Hepatic stellate cell (primary cell): Measurements from ENCODE around the gene ZDHHC14.
"Not testable (repeated sequence)": the region's sequence is repeated elsewhere in the genome, so short reads cannot be mapped to it uniquely, and the experiment has no call there.

Source experiments
- DNase-seq: peaks from one replicate; pipeline ENCODE4 v3.0.0; 2011; ENCODE audit warnings: low spot score

Gene ZDHHC14

DNA sequence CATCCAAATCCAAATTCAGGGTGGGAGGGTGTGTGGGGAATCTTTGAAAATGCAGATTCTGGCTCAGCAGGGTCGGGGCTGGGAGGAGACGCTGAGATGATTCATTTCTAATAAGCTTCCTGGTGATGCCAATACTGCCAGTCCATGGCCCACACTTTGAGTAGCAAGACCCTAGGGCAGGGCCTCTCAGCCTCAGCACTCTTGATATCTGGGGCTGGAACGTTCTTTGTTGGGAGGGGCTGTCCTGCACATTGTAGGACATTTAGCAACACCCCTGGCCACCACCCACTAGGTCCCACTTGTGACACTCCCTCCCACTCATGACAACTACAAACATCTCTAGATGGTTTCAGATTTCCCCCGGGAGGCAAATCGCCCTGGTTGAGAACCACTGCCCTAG is 191.0 kb downstream of the ZDHHC14 start:
- no peak for DNase-seq

DNA sequence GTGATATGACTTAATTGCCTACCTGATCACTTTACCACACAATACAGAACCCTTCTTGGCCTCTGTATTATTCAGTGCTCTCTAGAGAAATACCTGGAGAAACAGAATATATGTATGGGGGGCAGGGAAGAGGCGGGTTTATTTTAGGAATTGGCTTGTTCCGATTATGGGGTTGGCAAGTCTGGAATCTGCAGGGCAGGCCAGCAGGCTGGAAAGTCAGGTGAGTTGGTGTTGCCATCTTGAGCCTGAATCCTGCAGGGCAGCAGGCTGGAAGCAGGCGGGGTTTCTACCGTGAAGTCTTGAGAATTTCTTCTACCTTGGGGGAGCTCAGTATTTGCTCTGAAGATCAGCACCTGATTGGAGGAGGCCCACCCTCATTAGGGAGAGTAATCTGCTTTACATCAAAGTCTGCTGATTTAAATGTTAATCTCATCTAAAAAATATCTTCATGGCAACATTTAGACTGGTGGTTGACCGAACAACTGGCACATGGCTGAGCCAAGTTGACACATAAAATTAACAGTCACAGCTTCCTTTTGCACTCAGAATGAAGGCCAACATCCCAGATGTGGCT is 193.9 kb downstream of the ZDHHC14 start:
- DNase-seq: no peak

- no peak for DNase-seq
Observed at GRCh38 chr6:157575436-157576145, 194.6 kb downstream of the ZDHHC14 start.

DNA sequence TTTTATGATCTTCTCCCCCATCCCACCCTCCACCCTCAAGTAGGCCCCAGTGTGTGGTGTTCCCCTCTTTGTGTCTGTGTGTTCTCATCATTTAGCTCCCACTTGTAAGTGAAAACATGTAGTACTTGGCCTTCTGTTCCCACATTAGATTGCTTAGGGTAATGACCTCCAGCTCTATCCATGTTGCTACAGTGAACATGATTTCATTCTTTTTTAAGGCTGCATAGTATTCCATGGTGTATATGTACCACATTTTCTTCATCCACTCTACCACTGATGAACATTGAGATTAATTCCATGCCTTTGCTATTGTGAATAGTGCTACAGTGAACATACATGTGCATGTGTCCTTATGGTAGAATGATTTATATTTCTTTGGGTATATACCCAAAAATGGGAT is 196.0 kb downstream of the ZDHHC14 start:
- not testable (repeated sequence) for DNase-seq

GRCh38 chr6:157578527-157578926 is 197.5 kb downstream of the ZDHHC14 start:
- DNase-seq: not testable (repeated sequence)

- DNase-seq: no peak
Observed at GRCh38 chr6:157579467-157580031, 198.6 kb downstream of the ZDHHC14 start.

GRCh38 chr6:157584036-157584435 is 203.0 kb downstream of the ZDHHC14 start:
- no peak for DNase-seq

GRCh38 chr6:157585274-157586087 is 204.5 kb downstream of the ZDHHC14 start:
- DNase-seq: no peak

GRCh38 chr6:157586088-157586414 is 205.1 kb downstream of the ZDHHC14 start:
- no peak for DNase-seq

- no peak for DNase-seq
Observed at GRCh38 chr6:157586476-157587126, 205.6 kb downstream of the ZDHHC14 start.

DNA sequence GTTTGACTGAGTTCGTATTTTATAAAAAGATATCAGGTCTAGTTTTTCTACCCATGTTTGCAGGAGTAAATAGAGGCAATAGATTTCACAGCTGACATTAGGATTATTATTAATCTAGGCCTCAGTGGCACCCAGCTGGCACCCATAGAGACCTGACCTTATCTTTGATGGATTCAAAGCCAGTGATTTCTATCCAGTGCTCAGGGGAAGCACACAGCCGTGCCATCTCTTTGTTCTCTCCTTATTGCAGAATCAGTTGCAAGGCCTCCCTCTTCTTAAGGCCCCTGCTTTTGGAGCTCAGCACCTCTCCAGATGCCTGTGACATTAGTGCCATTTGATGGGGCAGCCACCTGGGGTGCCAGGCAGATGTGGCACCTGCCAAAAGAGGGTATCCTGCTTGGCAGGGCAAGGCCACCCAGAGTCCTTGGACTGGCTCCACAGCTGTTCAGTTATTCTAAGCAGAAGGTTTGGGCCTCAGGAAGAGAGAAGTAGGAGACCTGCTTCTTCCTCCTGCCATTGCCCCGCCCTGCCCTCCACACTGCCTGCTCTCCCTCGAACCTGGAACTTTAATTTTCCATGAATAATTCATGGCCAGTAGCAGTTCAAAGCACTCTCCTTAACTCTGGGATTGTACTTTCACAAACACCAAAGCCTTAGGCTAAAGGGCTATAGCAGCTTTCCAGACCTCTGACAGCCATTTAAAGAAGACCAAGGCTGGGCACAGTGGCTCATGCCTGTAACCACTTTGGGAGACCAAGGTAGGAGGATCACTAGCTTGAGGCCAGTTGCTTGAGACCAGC is 206.3 kb downstream of the ZDHHC14 start:
- no peak for DNase-seq

GRCh38 chr6:157590654-157591053 is 209.7 kb downstream of the ZDHHC14 start:
- not testable (repeated sequence) for DNase-seq

DNA sequence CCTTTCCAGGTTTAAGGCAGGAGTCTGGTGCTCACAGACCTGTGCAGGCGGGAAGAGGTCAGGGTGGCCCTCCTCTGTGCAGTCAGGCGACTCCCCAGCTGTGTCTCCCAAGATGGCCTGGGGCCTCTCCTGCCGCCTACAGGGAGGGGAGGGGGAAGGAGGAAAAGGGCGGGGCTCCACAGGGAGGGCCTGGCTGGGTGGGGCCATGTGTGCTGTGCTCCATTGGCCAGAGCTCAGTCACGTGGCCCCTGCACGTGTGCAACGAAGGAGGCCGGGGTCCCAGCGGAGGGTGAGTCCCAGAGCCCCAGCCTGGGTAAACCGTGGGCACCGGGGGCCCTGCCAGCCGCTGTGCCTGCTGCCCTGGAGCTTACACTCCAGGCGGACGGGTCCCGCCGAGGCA is 211.6 kb downstream of the ZDHHC14 start:
- no peak for DNase-seq

DNA sequence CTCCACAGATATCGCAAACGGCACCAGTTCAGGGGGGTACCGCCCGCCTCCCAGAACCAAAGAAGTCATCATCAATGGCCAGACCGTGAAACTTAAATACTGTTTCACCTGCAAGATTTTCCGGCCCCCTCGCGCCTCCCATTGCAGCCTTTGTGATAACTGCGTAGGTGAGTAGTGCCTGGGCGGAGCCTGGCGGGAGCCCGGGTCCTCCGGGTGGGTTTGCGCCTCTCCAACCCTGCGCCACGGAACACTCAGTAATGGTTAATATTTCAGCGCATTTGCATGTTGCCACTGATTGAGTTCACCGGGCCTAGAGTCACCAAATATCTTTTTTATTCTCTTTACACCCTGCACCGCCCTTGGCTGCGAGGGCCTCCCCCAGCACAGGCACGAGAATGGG is 212.0 kb downstream of the ZDHHC14 start:
- DNase-seq: no peak

DNA sequence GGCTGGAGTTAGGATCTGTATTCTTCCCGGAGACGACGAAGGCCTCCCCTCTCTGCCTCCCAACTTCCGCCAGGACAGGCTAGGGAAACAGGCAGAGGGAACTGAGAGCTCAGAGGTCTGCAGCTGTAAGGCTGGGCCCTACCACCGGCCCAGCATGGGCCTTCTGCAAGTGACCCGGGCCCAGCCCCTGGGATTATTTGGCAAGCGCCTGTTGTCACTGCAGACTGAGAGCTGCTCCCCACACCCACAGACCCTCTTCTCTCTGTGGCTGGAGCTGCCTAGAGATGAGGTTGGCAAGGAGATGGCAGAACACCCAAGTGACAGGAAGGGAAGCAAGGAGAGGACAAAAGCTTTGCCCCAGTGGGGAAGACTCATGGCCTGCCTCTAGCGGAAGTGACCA is 212.6 kb downstream of the ZDHHC14 start:
- no peak for DNase-seq

DNA sequence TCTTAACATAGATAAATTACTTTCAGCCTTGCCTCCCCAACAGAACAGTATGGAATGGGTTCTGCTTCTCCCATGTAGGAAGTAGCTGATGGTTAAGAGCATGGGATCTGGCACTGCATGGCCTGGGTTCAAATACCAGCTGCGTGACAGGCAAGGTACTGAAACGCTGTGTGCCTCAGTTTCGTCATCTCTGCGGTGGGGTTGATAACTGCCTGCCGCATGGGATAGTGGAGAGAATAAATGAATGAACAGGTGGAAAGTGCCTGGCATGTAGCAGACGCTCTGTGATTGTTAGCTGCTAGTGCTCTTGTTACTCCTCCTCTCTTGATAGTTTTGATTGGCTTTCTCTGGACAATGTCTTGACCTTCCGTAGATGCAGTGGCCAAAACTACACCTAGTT is 213.3 kb downstream of the ZDHHC14 start:
- no peak for DNase-seq

DNA sequence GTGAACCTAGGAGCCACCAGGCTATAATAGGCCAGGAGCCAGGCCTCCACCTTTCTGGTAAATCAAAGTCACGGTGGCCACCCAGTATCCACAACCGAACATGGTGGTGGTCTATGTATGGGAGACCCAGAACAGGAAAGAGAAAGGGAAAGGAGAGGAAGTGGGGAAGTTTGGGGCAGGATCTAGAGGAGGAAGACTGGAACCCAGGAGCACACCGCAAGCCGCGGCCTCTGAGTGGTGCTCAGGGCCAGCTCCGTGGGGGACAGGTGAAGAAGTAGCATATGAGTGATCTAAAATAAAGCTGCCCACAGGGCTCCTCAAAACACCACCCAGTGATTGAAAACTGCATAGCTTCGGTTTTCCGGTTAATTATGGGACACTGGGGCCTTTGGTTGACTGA is 214.8 kb downstream of the ZDHHC14 start:
- DNase-seq: no peak

DNA sequence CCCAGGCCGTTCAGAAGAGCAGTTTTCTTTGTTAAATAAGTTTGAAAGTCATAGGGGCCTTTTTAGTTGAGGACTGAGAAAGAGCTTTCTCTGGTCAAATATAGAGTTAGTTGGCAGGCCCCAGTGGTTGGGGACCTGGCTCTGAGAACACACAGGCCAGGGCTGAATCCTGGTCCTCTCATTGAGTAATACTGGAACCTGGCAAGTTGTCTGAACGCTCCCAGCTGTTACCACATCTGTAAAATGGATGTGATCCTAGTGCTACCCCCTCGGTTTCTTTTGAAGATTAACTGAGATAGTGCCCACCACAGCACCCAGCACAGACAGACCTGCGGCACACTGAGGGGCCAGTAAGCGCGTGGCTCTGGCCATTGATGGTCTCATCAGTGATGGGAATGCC is 215.5 kb downstream of the ZDHHC14 start:
- no peak for DNase-seq

DNA sequence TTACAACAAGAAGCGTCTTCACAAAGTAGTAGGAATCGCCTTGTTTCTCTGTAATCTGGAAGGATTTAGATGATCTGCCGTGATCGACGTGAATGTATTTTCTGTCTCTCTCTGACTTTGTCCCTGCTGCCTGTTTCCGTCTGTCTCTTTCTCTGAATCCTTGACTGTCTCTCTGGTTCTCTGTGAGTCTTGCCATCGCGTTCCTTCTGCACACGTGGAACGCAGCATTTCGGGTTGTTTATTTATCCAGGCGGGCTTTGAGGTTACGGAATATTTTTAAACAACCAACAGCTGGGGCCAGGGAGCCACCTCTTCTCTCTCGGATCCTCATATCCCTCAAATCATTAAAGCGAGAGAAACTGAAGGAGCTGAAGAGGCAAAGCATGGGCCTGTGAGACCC is 215.9 kb downstream of the ZDHHC14 start:
- no peak for DNase-seq

- peak; percentile 74 for DNase-seq
Observed at GRCh38 chr6:157597461-157598312, 216.7 kb downstream of the ZDHHC14 start.

DNA sequence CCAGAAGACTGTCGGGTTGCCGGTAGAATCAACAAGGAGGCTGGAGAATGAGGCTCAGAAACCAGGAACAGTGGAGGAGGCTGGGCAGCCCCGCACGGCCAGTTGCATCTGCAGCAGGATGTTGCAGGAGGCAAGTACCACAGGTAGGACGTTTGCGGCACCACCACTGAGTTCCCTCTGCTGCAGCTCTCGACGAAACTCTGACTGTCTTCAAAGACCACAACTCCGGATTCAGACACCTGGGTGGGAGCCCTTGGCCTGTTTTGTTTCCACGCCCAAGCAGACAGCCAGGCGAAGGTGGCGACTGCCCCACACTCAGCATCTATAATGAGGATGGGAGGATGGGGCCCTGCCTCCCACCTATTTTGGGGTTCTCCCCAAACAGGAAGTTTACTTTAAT is 218.2 kb downstream of the ZDHHC14 start:
- DNase-seq: no peak
